H9 (cell line): ENCODE data around the gene ITPR2. TPM values are rescaled to one million over a fixed set of nuclear protein-coding genes. Genes with fewer than 3 reads are reported as not detected.
A peak's percentile ranks its signal among the peaks of the same experiment; 100 is the strongest.

Experiments used
- DNase-seq: peaks from one replicate; pipeline ENCODE4 v3.0.0-alpha.2; 2017
- H2AFZ ChIP-seq: one replicate; pipeline ENCODE4 v1.6.1; 2013; ENCODE audit warnings: mild to moderate bottlenecking, low read length, control low read depth, moderate library complexity
- H2AK5ac ChIP-seq: 2 replicates; pipeline ENCODE4 v1.6.1; 2013; ENCODE audit warnings: low read length, control low read depth, mixed read lengths; ENCODE audit not compliant: insufficient read length
- H2BK120ac ChIP-seq: one replicate; pipeline ENCODE4 v1.6.1; 2013; ENCODE audit warnings: low read depth, mild to moderate bottlenecking, low read length, control low read depth, inconsistent platforms; ENCODE audit not compliant: poor library complexity, severe bottlenecking
- H2BK12ac ChIP-seq: 2 replicates; pipeline ENCODE4 v1.6.1; 2013; ENCODE audit warnings: low read length, control low read depth, mixed read lengths, low read depth; ENCODE audit not compliant: insufficient read length
- H2BK15ac ChIP-seq: 2 replicates; pipeline ENCODE4 v1.6.1; 2013; ENCODE audit warnings: low read depth, low read length, control low read depth
- H2BK20ac ChIP-seq: one replicate; pipeline ENCODE4 v1.6.1; 2013; ENCODE audit warnings: low read depth, mild to moderate bottlenecking, low read length, control low read depth, inconsistent platforms; ENCODE audit not compliant: poor library complexity, severe bottlenecking
- H2BK5ac ChIP-seq: 2 replicates; pipeline ENCODE4 v1.6.1; 2013; ENCODE audit warnings: low read length, control low read depth, mixed read lengths; ENCODE audit not compliant: insufficient read length
- H3K14ac ChIP-seq: 2 replicates; pipeline ENCODE4 v1.6.1; 2013; ENCODE audit warnings: low read length, control low read depth; ENCODE audit not compliant: insufficient read depth
- H3K18ac ChIP-seq: 2 replicates; pipeline ENCODE4 v1.6.1; 2013; ENCODE audit warnings: low read depth, mild to moderate bottlenecking, mixed read lengths, low read length, control low read depth; ENCODE audit not compliant: insufficient read length
- H3K23ac ChIP-seq: 2 replicates; pipeline ENCODE4 v1.6.1; 2013; ENCODE audit warnings: low read length, control low read depth, mixed read lengths, low read depth; ENCODE audit not compliant: insufficient read length
- H3K23me2 ChIP-seq: 2 replicates; pipeline ENCODE4 v1.6.1; 2013; ENCODE audit warnings: low read depth, mild to moderate bottlenecking, mixed read lengths, low read length, control low read depth; ENCODE audit not compliant: insufficient read length, poor library complexity, severe bottlenecking
- H3K27ac ChIP-seq: 2 replicates; pipeline ENCODE4 v1.5.1; 2013; ENCODE audit warnings: low read length, control low read depth, mixed read lengths, low read depth; ENCODE audit not compliant: insufficient read length
- H3K27me3 ChIP-seq: 2 replicates; pipeline ENCODE4 v1.6.1; 2013; ENCODE audit warnings: low read length, control low read depth, inconsistent platforms; ENCODE audit not compliant: insufficient read depth
- H3K4ac ChIP-seq: 2 replicates; pipeline ENCODE4 v1.6.1; 2013; ENCODE audit warnings: low read depth, mild to moderate bottlenecking, control low read depth, inconsistent platforms, low read length, moderate library complexity
- H3K4me1 ChIP-seq: 2 replicates; pipeline ENCODE4 v1.6.1; 2013; ENCODE audit warnings: low read length, control low read depth, inconsistent platforms; ENCODE audit not compliant: insufficient read depth
- H3K4me2 ChIP-seq: 2 replicates; pipeline ENCODE4 v1.6.1; 2013; ENCODE audit warnings: low read length, control low read depth, mixed read lengths; ENCODE audit not compliant: insufficient read length, insufficient read depth
- H3K56ac ChIP-seq: 2 replicates; pipeline ENCODE4 v1.6.1; 2013; ENCODE audit warnings: low read depth, mild to moderate bottlenecking, mixed read lengths, low read length, control low read depth; ENCODE audit not compliant: insufficient read length
- H3K79me1 ChIP-seq: 2 replicates; pipeline ENCODE4 v1.6.1; 2013; ENCODE audit warnings: low read depth, mild to moderate bottlenecking, moderate library complexity, low read length, control low read depth, inconsistent platforms; ENCODE audit not compliant: insufficient read depth, poor library complexity, severe bottlenecking
- H3K79me2 ChIP-seq: 2 replicates; pipeline ENCODE4 v1.6.1; 2013; ENCODE audit warnings: low read length, control low read depth, inconsistent platforms; ENCODE audit not compliant: insufficient read depth
- H3K9ac ChIP-seq: 2 replicates; pipeline ENCODE4 v1.6.1; 2013; ENCODE audit warnings: low read length, control low read depth, mixed read lengths; ENCODE audit not compliant: insufficient read length; ENCODE audit errors: extremely low read depth
- H3K9me3 ChIP-seq: one replicate; pipeline ENCODE4 v1.6.1; 2013; ENCODE audit warnings: low read depth, low read length, inconsistent platforms; ENCODE audit not compliant: control insufficient read depth
- H3T11ph ChIP-seq: one replicate; pipeline ENCODE4 v1.6.1; 2013; ENCODE audit warnings: mild to moderate bottlenecking, low read length, control low read depth, inconsistent platforms
- H4K20me1 ChIP-seq: one replicate; pipeline ENCODE4 v1.6.1; 2013; ENCODE audit not compliant: control insufficient read depth, insufficient read length, insufficient read depth
- H4K5ac ChIP-seq: 2 replicates; pipeline ENCODE4 v1.6.1; 2013; ENCODE audit warnings: low read depth, mild to moderate bottlenecking, mixed read lengths, low read length, control low read depth; ENCODE audit not compliant: insufficient read length
- H4K8ac ChIP-seq: replicated peaks from 2 replicates; pipeline ENCODE4 v1.6.1; 2013; ENCODE audit warnings: low read length, control low read depth, mixed read lengths, low read depth; ENCODE audit not compliant: insufficient read length
- H4K91ac ChIP-seq: 2 replicates; pipeline ENCODE4 v1.6.1; 2013; ENCODE audit warnings: low read depth, mild to moderate bottlenecking, moderate library complexity, mixed read lengths, low read length, control low read depth; ENCODE audit not compliant: insufficient read length
- H3K27ac Mint-ChIP-seq, 3 experiments: 2 replicates in 2 of 3; 3 replicates in 1 of 3; pipeline ENCODE4 v1.8.0; 2020 to 2021; ENCODE audit warnings: mixed read lengths in 3 of 3, mild to moderate bottlenecking in 1 of 3, moderate library complexity in 1 of 3
- H3K27me3 Mint-ChIP-seq: 2 replicates; pipeline ENCODE4 v1.8.0; 2021; ENCODE audit warnings: low read depth, mild to moderate bottlenecking, moderate library complexity, mixed read lengths
- H3K36me3 Mint-ChIP-seq, 3 experiments: 2 replicates in 2 of 3; 3 replicates in 1 of 3; pipeline ENCODE4 v1.8.0; 2020 to 2021; ENCODE audit warnings: low read depth in 3 of 3, mixed read lengths in 3 of 3; ENCODE audit not compliant: insufficient read depth in 1 of 3
- H3K4me1 Mint-ChIP-seq, 2 experiments: 2 replicates each; pipeline ENCODE4 v1.8.0; 2020; ENCODE audit warnings: mixed read lengths in 2 of 2
- H3K4me3 Mint-ChIP-seq, 2 experiments: 2 replicates in 1 of 2; 3 replicates in 1 of 2; pipeline ENCODE4 v1.8.0; 2020 to 2021; ENCODE audit warnings: mild to moderate bottlenecking in 2 of 2, mixed read lengths in 2 of 2, moderate library complexity in 1 of 2
- H3K9me3 Mint-ChIP-seq, 2 experiments: 2 replicates in 1 of 2; 3 replicates in 1 of 2; pipeline ENCODE4 v1.8.0; 2020; ENCODE audit warnings: mild to moderate bottlenecking in 2 of 2, mixed read lengths in 2 of 2, moderate library complexity in 1 of 2
- WGBS: extraction: QIAGEN DNeasy Blood & Tissue Kit; methylation state at CpG from one replicate; pipeline ENCODE4 v1.1.7; 2013; ENCODE audit warnings: missing lambda C conversion rate, low lambda C conversion rate, mixed read lengths; ENCODE audit not compliant: insufficient read length; ENCODE audit errors: extremely low coverage; 5-methylcytosine and 5-hydroxymethylcytosine counted together
- total RNA-seq: library from RNA; stranded (reverse); gene quantifications from 2 replicates; pipeline ENCODE4 v1.2.1, GENCODE V29; 2021
- TF ChIP-seq, protein P1 (sequence below): fragments of 200-600 bp; sonication (generic); conservative IDR thresholded peaks from 3 replicates; pipeline ENCODE4 v1.8.0; 2021; ENCODE audit warnings: antibody characterized with exemption, mild to moderate bottlenecking

Gene ITPR2
- total RNA-seq, 1 experiment from 2014 or later = 14.8 TPM

DNA sequence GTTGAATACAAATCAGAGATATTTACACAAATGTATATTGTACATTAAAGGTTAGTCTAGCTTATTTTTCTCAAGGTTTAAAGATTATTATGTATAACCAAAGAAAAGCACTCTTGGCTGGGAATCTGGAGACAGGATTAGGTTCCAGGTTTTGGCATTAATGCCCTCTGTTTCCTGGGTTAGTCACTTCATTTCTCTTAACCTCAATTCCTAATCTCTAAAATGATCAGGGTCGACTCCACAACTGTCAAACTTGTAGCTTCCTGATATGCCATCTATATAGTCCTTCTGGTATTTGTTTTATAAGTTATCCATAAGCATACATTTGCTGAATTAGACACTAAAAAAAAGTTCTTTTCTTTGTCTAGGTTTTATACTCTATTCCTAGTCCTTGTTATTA, 2.6 kb downstream of the ITPR2 start:
- H3K9me3 ChIP-seq = no peaks in the 10 kb centered on the region
- no CpG with 5 or more reads among the region's 1 CpG for WGBS
- H2BK20ac ChIP-seq = no peak overlapping the region
- H3K23me2 ChIP-seq = peaks cover 12% of the 10 kb centered on the region
- H3K18ac ChIP-seq = no peak overlapping the region
- H3K4me1 ChIP-seq = peaks cover 9% of the 10 kb centered on the region; the same call in 1 of the 2 replicates
- no peak overlapping the region for H2AK5ac ChIP-seq
- no peak overlapping the region for H2BK120ac ChIP-seq
- H3K79me2 ChIP-seq = peaks cover 40% of the 10 kb centered on the region; the same call in 1 of the 2 replicates
- H3K23ac ChIP-seq = no peak overlapping the region
- no peak overlapping the region for H4K8ac ChIP-seq
- no peak overlapping the region for H3K27ac Mint-ChIP-seq
- no peak for DNase-seq
- TF ChIP-seq, protein P1, sequence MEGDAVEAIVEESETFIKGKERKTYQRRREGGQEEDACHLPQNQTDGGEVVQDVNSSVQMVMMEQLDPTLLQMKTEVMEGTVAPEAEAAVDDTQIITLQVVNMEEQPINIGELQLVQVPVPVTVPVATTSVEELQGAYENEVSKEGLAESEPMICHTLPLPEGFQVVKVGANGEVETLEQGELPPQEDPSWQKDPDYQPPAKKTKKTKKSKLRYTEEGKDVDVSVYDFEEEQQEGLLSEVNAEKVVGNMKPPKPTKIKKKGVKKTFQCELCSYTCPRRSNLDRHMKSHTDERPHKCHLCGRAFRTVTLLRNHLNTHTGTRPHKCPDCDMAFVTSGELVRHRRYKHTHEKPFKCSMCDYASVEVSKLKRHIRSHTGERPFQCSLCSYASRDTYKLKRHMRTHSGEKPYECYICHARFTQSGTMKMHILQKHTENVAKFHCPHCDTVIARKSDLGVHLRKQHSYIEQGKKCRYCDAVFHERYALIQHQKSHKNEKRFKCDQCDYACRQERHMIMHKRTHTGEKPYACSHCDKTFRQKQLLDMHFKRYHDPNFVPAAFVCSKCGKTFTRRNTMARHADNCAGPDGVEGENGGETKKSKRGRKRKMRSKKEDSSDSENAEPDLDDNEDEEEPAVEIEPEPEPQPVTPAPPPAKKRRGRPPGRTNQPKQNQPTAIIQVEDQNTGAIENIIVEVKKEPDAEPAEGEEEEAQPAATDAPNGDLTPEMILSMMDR = no peak
- no peak overlapping the region for H3K27ac ChIP-seq
- H3K9me3 Mint-ChIP-seq = no peaks in the 10 kb centered on the region
- peaks cover 8% of the 10 kb centered on the region for H3K79me1 ChIP-seq
- H2BK12ac ChIP-seq = no peak overlapping the region
- H3K4me3 Mint-ChIP-seq = peak overlapping the region in 1 of 2 experiments; percentile 78; a peak in 2 of 5 replicates
- H4K91ac ChIP-seq = no peak overlapping the region
- H3K27me3 ChIP-seq = no peaks in the 10 kb centered on the region
- H4K20me1 ChIP-seq = no peaks in the 10 kb centered on the region
- H2BK15ac ChIP-seq = no peak overlapping the region
- H3K9ac ChIP-seq = no peak overlapping the region
- H3K27me3 Mint-ChIP-seq = peaks cover 10% of the 10 kb centered on the region
- 0 out of 7 replicates have a peak, but pooled peaks cover 0 to 1% (median 0%) of the 10 kb centered on the region in 3 experiments for H3K36me3 Mint-ChIP-seq
- H2BK5ac ChIP-seq = no peak overlapping the region
- H3K14ac ChIP-seq = no peak overlapping the region
- no peak overlapping the region for H4K5ac ChIP-seq
- H3K4me1 Mint-ChIP-seq = peaks cover 24 to 30% of the 10 kb centered on the region in 2 experiments
- no peak overlapping the region for H3T11ph ChIP-seq
- H2AFZ ChIP-seq = no peak overlapping the region
- H3K4ac ChIP-seq = no peak overlapping the region
- no peak overlapping the region for H3K56ac ChIP-seq
- peak overlapping the region; percentile 50 for H3K4me2 ChIP-seq
